Fibroblast of the conjunctiva (primary cell): ENCODE measurements around the gene ZNF716.
"Not testable (repeated sequence)": the region's sequence is repeated elsewhere in the genome, so short reads cannot be mapped to it uniquely, and the experiment has no call there.

ENCODE experiments used
- DNase-seq: peaks from one replicate; pipeline ENCODE4 v3.0.0-alpha.2; 2010; ENCODE audit warnings: low read depth

ZNF716 gene

GRCh38 chr7:57426629-57427003, 23.4 kb upstream of the ZNF716 start:
- DNase-seq = no peak

- no peak for DNase-seq
These were observed 22.8 kb upstream of the ZNF716 start for GRCh38 chr7:57427146-57427545.

GRCh38 chr7:57427594-57427993, 22.4 kb upstream of the ZNF716 start:
- no peak for DNase-seq

- DNase-seq = no peak
These were observed 17.4 kb upstream of the ZNF716 start for GRCh38 chr7:57432583-57432982.

GRCh38 chr7:57437581-57437980, 12.4 kb upstream of the ZNF716 start:
- no peak for DNase-seq

GRCh38 chr7:57438244-57438643, 11.7 kb upstream of the ZNF716 start:
- no peak for DNase-seq

GRCh38 chr7:57443567-57443966, 6.4 kb upstream of the ZNF716 start:
- no peak for DNase-seq

GRCh38 chr7:57469186-57469828, 19.3 kb downstream of the ZNF716 start:
- DNase-seq = not testable (repeated sequence)

GRCh38 chr7:57480304-57480703, 30.3 kb downstream of the ZNF716 start:
- DNase-seq = not testable (repeated sequence)

- DNase-seq = not testable (repeated sequence)
These were observed 35.0 kb downstream of the ZNF716 start for GRCh38 chr7:57485022-57485421.

- no peak for DNase-seq
These were observed 38.0 kb downstream of the ZNF716 start for GRCh38 chr7:57487957-57488356.

GRCh38 chr7:57495111-57495510, 45.1 kb downstream of the ZNF716 start:
- DNase-seq = not testable (repeated sequence)

GRCh38 chr7:57496395-57496794, 46.4 kb downstream of the ZNF716 start:
- no peak for DNase-seq

GRCh38 chr7:57505176-57505575, 55.2 kb downstream of the ZNF716 start:
- DNase-seq = no peak
